GM19035 (cell line): Measurements from ENCODE around the gene LIMS2.

Experiments used
- ATAC-seq: cut with Tn5 transposase; IDR thresholded peaks from one replicate; pipeline ENCODE4 v1.9.1; 2021; ENCODE audit not compliant: unreplicated experiment

The LIMS2 gene

GRCh38 chr2:127624320-127624755 lies 51.0 kb downstream of the LIMS2 start:
- ATAC-seq, result no peak

- no peak for ATAC-seq
These were observed 51.7 kb downstream of the LIMS2 start for GRCh38 chr2:127623388-127624319.

GRCh38 chr2:127622561-127623387 lies 52.6 kb downstream of the LIMS2 start:
- no peak for ATAC-seq

GRCh38 chr2:127621981-127622431 lies 53.3 kb downstream of the LIMS2 start:
- no peak for ATAC-seq

GRCh38 chr2:127620866-127621265 lies 54.5 kb downstream of the LIMS2 start:
- ATAC-seq, result no peak

GRCh38 chr2:127619877-127620705 lies 55.2 kb downstream of the LIMS2 start:
- no peak for ATAC-seq

- ATAC-seq, result no peak
These were observed 56.1 kb downstream of the LIMS2 start for GRCh38 chr2:127619203-127619590.

- ATAC-seq, result no peak
These were observed 56.7 kb downstream of the LIMS2 start for GRCh38 chr2:127618551-127619202.

GRCh38 chr2:127615511-127616166 lies 59.7 kb downstream of the LIMS2 start:
- no peak for ATAC-seq

- no peak for ATAC-seq
These were observed 60.6 kb downstream of the LIMS2 start for GRCh38 chr2:127614731-127615130.

GRCh38 chr2:127614246-127614645 lies 61.1 kb downstream of the LIMS2 start:
- no peak for ATAC-seq

GRCh38 chr2:127612111-127612822 lies 63.1 kb downstream of the LIMS2 start:
- no peak for ATAC-seq

GRCh38 chr2:127611076-127611925 lies 64.0 kb downstream of the LIMS2 start:
- ATAC-seq, result no peak

- ATAC-seq, result no peak
These were observed 64.8 kb downstream of the LIMS2 start for GRCh38 chr2:127610561-127610960.

GRCh38 chr2:127609818-127610217 lies 65.5 kb downstream of the LIMS2 start:
- ATAC-seq, result no peak

GRCh38 chr2:127609031-127609751 lies 66.1 kb downstream of the LIMS2 start:
- ATAC-seq, result no peak
